Stomach (tissue), 4 donors: ENCODE measurements around the gene TSPAN2.

Experiments used
- CTCF ChIP-seq, 7 experiments: fragments of 450-650 bp in 4 of 7; fragments of 200-600 bp in 3 of 7; sonication (generic) in 3 of 7; IDR thresholded peaks; one replicate each; pipeline ENCODE4 v1.5.1; 2016 to 2019; ENCODE audit warnings: antibody characterized with exemption in 7 of 7, control low read depth in 2 of 7, mild to moderate bottlenecking in 1 of 7
- POLR2A ChIP-seq, 4 donors: fragments of 450-650 bp; IDR thresholded peaks; one replicate each; pipeline ENCODE4 v1.6.1; 2016; ENCODE audit warnings: antibody characterized with exemption in 4 of 4, control low read depth in 2 of 4, mild to moderate bottlenecking in 1 of 4, moderate library complexity in 1 of 4
- POLR2AphosphoS5 ChIP-seq, 3 donors: sonication (generic); formaldehyde crosslinking; IDR thresholded peaks; one replicate each; pipeline ENCODE4 v1.6.1; 2016; ENCODE audit warnings: antibody characterized with exemption in 3 of 3

DNA sequence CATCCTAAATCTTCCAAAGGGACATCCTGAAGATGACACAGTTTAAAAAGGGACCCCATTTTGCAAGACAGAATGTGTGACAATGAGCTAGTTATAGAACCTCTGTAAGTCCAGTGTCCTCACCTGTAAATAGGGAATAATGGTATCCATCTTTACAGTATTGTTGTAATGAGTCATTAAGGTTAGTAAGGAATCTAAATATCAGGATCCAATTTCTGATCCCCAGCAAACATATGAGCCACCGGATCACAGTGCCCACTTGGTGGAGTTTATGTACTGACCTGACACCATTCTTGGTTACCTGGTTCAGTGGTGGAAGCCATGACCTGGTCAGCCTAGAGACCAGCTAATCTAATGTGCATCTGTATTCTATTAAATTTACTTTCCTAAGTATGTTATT is 47.9 kb upstream of the TSPAN2 start:
- no peak for TF ChIP-seq CTCF (IDR thresholded peaks at IDR 0.05)
- TF ChIP-seq POLR2A (IDR thresholded peaks at IDR 0.05) = no peak
- TF ChIP-seq POLR2AphosphoS5 (IDR thresholded peaks at IDR 0.05) = no peak
